MM.1S (cell line): ENCODE data around the gene DNAH5.

Experiments used
- EZH2 ChIP-seq: fragments of 300-600 bp; sonication (generic); optimal IDR thresholded peaks from 2 replicates; pipeline ENCODE3; 2017; ENCODE audit warnings: low read depth, mild to moderate bottlenecking, antibody characterized with exemption, low read length, mixed read lengths
- EZH2phosphoT487 ChIP-seq: fragments of 300-600 bp; sonication (generic); IDR thresholded peaks from 2 replicates; pipeline ENCODE4 v1.6.1; 2018; ENCODE audit warnings: antibody characterized with exemption, low read length
- TF ChIP-seq, protein P1 (sequence below): fragments of 300-600 bp; sonication (generic); IDR thresholded peaks from 2 replicates; pipeline ENCODE4 v1.5.1; 2016; ENCODE audit warnings: antibody characterized with exemption, low read length, mixed read lengths

DNA sequence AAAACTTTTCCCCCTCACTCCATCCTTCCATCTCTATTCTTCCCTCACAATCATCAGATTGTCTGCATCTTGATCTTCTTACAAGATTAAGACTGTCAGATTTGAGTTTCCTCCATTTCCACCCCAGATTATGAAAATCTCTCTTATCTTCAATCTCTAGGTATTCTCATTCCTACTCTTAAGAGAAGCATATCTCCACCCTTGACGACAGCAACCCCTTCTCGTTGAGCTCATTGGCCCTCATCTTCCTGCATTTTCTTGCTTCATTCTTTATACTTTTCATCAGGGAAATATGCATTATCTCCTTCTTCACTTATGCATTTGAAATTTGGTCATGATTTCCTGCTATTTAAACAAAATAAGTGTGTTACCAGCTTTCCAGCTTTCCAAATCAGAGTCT is 301.3 kb downstream of the DNAH5 start:
- TF ChIP-seq, protein P1, sequence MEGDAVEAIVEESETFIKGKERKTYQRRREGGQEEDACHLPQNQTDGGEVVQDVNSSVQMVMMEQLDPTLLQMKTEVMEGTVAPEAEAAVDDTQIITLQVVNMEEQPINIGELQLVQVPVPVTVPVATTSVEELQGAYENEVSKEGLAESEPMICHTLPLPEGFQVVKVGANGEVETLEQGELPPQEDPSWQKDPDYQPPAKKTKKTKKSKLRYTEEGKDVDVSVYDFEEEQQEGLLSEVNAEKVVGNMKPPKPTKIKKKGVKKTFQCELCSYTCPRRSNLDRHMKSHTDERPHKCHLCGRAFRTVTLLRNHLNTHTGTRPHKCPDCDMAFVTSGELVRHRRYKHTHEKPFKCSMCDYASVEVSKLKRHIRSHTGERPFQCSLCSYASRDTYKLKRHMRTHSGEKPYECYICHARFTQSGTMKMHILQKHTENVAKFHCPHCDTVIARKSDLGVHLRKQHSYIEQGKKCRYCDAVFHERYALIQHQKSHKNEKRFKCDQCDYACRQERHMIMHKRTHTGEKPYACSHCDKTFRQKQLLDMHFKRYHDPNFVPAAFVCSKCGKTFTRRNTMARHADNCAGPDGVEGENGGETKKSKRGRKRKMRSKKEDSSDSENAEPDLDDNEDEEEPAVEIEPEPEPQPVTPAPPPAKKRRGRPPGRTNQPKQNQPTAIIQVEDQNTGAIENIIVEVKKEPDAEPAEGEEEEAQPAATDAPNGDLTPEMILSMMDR, result no peak
- TF ChIP-seq EZH2, result no peak
- no peak for TF ChIP-seq EZH2phosphoT487
